GM12878 (cell line): ENCODE measurements around the gene ARHGEF11. TPM values are rescaled to one million over a fixed set of nuclear protein-coding genes. Genes with fewer than 3 reads are reported as not detected.

ENCODE experiments used
- ATAC-seq: fragments of 200-7000 bp; cut with Tn5 transposase; 3 replicates; pipeline ENCODE4 v1.9.1; 2020; ENCODE audit warnings: mild to moderate bottlenecking, moderate library complexity
- BruUV-seq: library from RNA; stranded (reverse); fragments of 400-500 nt; replicated peaks from 2 replicates; lab custom pipeline; 2021; lab: Mats Ljungman, UMichigan
- CTCF ChIA-PET: fragments of 300-600 bp; sonication (Branson Sonifier 250); formaldehyde crosslinking; extraction: SDS; loops from one replicate; lab custom pipeline; 2021; ENCODE audit warnings: inconsistent platforms; lab: Yijun Ruan, JAX
- POLR2A ChIA-PET: fragments of 350-600 bp; formaldehyde crosslinking; extraction: SDS; loops from one replicate; lab custom pipeline; 2021; ENCODE audit warnings: inconsistent platforms; lab: Charles Lee
- RAD21 ChIA-PET: fragments of 300-600 bp; sonication (Branson Sonifier 250); formaldehyde crosslinking; loops from one replicate; lab custom pipeline; 2023; ENCODE audit warnings: antibody characterized with exemption; ENCODE audit not compliant: unreplicated experiment; lab: Charles Lee
- SMC1A ChIA-PET: fragments of 300-600 bp; sonication (Branson Sonifier 250); formaldehyde crosslinking; loops from one replicate; lab custom pipeline; 2023; ENCODE audit not compliant: unreplicated experiment, uncharacterized antibody; lab: Charles Lee
- DNase-seq: peaks from one replicate; pipeline ENCODE4 v3.0.0-alpha.2; 2011; ENCODE audit warnings: low read depth, low spot score
- FAIRE-seq: peaks from 3 replicates; lab custom pipeline; 2011; peaks lifted over from hg19 to GRCh38; lab: Jason Lieb, UNC
- H2AFZ ChIP-seq: 2 replicates; pipeline ENCODE4 v1.6.0; 2011; ENCODE audit warnings: low read depth, low read length, control low read depth; ENCODE audit not compliant: control insufficient read depth
- H3K27ac ChIP-seq: 2 replicates; pipeline ENCODE4 v1.5.1; 2011; ENCODE audit warnings: control low read depth; ENCODE audit not compliant: control insufficient read depth, insufficient read depth
- H3K27me3 ChIP-seq, 2 experiments: replicated peaks in 1 of 2; 2 replicates each; pipeline versions ENCODE4 v1.6.0 to v1.6.1; 2011; ENCODE audit warnings: low read length in 1 of 2; ENCODE audit not compliant: control insufficient read depth in 2 of 2, insufficient read depth in 2 of 2
- H3K36me3 ChIP-seq, 2 experiments: 2 replicates each; pipeline ENCODE4 v1.5.1; 2011; ENCODE audit warnings: low read length in 1 of 2; ENCODE audit not compliant: control insufficient read depth in 2 of 2, insufficient read depth in 2 of 2
- H3K4me1 ChIP-seq: 2 replicates; pipeline ENCODE4 v1.6.1; 2011; ENCODE audit warnings: mild to moderate bottlenecking, low read length, moderate library complexity, mixed read lengths; ENCODE audit not compliant: control insufficient read depth, insufficient read depth
- H3K4me2 ChIP-seq: 2 replicates; pipeline ENCODE4 v1.6.0; 2011; ENCODE audit warnings: control low read depth; ENCODE audit not compliant: control insufficient read depth, insufficient read depth
- H3K4me3 ChIP-seq: fragments of 200-600 bp; sonication (generic); 2 replicates; pipeline ENCODE4 v1.5.1; 2016
- H3K79me2 ChIP-seq: 2 replicates; pipeline ENCODE4 v1.6.0; 2011; ENCODE audit warnings: low read length; ENCODE audit not compliant: control insufficient read depth, insufficient read depth
- H3K9ac ChIP-seq: 2 replicates; pipeline ENCODE4 v1.8.0; 2011; ENCODE audit warnings: low read length, control low read depth, mixed read lengths; ENCODE audit not compliant: control insufficient read depth, insufficient read depth
- H3K9me3 ChIP-seq: replicated peaks from 3 replicates; pipeline ENCODE4 v1.5.1; 2011; ENCODE audit warnings: mild to moderate bottlenecking, low read length; ENCODE audit not compliant: control insufficient read depth, insufficient read depth
- H4K20me1 ChIP-seq: 2 replicates; pipeline ENCODE4 v1.6.0; 2011; ENCODE audit not compliant: control insufficient read depth, insufficient read depth
- CBX5 ChIP-seq: sonication (generic); IDR thresholded peaks from 2 replicates; pipeline ENCODE4 v1.6.1; 2016; ENCODE audit warnings: low read depth, moderate library complexity, mild to moderate bottlenecking, inconsistent platforms
- HCFC1 ChIP-seq: fragments of 150-350 bp; IDR thresholded peaks from 2 replicates; pipeline ENCODE4 v1.6.1; 2014; ENCODE audit warnings: low read length
- KAT2A ChIP-seq: conservative IDR thresholded peaks from 2 replicates; pipeline ENCODE4 v1.6.1; 2011; ENCODE audit warnings: low read depth, low read length; ENCODE audit not compliant: control insufficient read depth
- NR2F1 ChIP-seq: fragments of 450-650 bp; conservative IDR thresholded peaks from 2 replicates; pipeline ENCODE4 v1.6.1; 2017; ENCODE audit warnings: mild to moderate bottlenecking
- SMC3 ChIP-seq: IDR thresholded peaks from 2 replicates; pipeline ENCODE4 v1.6.1; 2011; ENCODE audit warnings: low read length, improper control_type of control experiment, borderline replicate concordance
- SPI1 ChIP-seq: IDR thresholded peaks from 2 replicates; pipeline ENCODE4 v1.6.1; 2011; ENCODE audit warnings: low read depth, mild to moderate bottlenecking, low read length, moderate library complexity, borderline replicate concordance; ENCODE audit not compliant: insufficient read depth
- SUZ12 ChIP-seq: fragments of 200-600 bp; sonication (generic); IDR thresholded peaks from one replicate; pipeline ENCODE4 v1.6.1; 2018; ENCODE audit warnings: antibody characterized with exemption, mild to moderate bottlenecking; ENCODE audit not compliant: unreplicated experiment
- TAF1 ChIP-seq: IDR thresholded peaks from 2 replicates; pipeline ENCODE4 v1.6.1; 2011; ENCODE audit warnings: mild to moderate bottlenecking, low read depth, low read length, borderline replicate concordance
- TARDBP ChIP-seq: IDR thresholded peaks from 2 replicates; pipeline ENCODE4 v1.6.1; 2016; ENCODE audit warnings: borderline replicate concordance
- WGBS: methylation state at CpG from one replicate; pipeline ENCODE4 v1.1.6; 2016; ENCODE audit warnings: low lambda C conversion rate; ENCODE audit not compliant: insufficient replicate concordance, insufficient coverage; ENCODE audit errors: missing lambda C conversion rate; 5-methylcytosine and 5-hydroxymethylcytosine counted together
- in situ Hi-C: fragments of 300-500 bp; cut with MboI; formaldehyde crosslinking; loops from 9 replicates; pipeline ENCODE4 v1.14.3; 2018; ENCODE audit warnings: mixed read lengths
- intact Hi-C: fragments of 100-400 bp; cut with micrococcal nuclease; formaldehyde crosslinking; loops from one replicate; pipeline ENCODE4 v1.14.2; 2022; ENCODE audit not compliant: unreplicated experiment
- polyA plus RNA-seq, 11 experiments: library from polyadenylated mRNA; depleted of rRNA in 4 of 11; unstranded in 6 of 11; stranded (reverse) in 5 of 11; fragments of >200 nt; fragmentation: Nextera tagmentation in 4 of 11; fragmentation: Illumina TruSeq in 1 of 11; extraction: Ambion mirVana in 4 of 11; extraction: Trizol in 1 of 11; gene quantifications; 1 replicate in 1 of 11; 2 replicates in 10 of 11; pipeline versions ENCODE4 v1.2.1 to v1.2.3, GENCODE V29; 2011 to 2016; ENCODE audit warnings: inconsistent platforms in 2 of 11, missing spikeins in 2 of 11, low read depth in 1 of 11
- total RNA-seq, 4 experiments: library from RNA; depleted of rRNA in 3 of 4; stranded (reverse); fragments of >200 nt in 3 of 4; fragmentation: Illumina TruSeq in 1 of 4; extraction: Trizol in 1 of 4; gene quantifications; 2 replicates each; pipeline versions ENCODE4 v1.2.1 to v1.2.3, GENCODE V29; 2013 to 2021
- TF ChIP-seq, protein P1 (sequence below): IDR thresholded peaks from 2 replicates; pipeline ENCODE4 v1.6.1; 2012; ENCODE audit warnings: low read depth, low read length, improper control_type of control experiment
- TF ChIP-seq, protein P2 (sequence below): IDR thresholded peaks from 2 replicates; pipeline ENCODE4 v1.6.1; 2012; ENCODE audit warnings: low read depth, low read length, improper control_type of control experiment
- TF ChIP-seq, protein P3 (sequence below): IDR thresholded peaks from 2 replicates; pipeline ENCODE4 v1.6.1; 2011; ENCODE audit warnings: borderline replicate concordance, low read depth, mild to moderate bottlenecking, moderate library complexity, low read length; ENCODE audit not compliant: insufficient read depth, poor library complexity, severe bottlenecking
- TF ChIP-seq, protein P4 (sequence below): fragments of 450-650 bp; IDR thresholded peaks from 2 replicates; pipeline ENCODE4 v1.6.1; 2017; ENCODE audit warnings: mild to moderate bottlenecking, moderate library complexity
- TF ChIP-seq, protein P5 (sequence below): fragments of 450-650 bp; IDR thresholded peaks from 2 replicates; pipeline ENCODE4 v1.6.1; 2016; ENCODE audit warnings: mild to moderate bottlenecking

The ARHGEF11 gene
- total and polyA plus RNA-seq, 10 of the 15 experiments (the other 5 are each of a cell fraction or from before 2014, with no cell fraction given) = 0.05 to 12.7 (median 1.8) TPM

DNA sequence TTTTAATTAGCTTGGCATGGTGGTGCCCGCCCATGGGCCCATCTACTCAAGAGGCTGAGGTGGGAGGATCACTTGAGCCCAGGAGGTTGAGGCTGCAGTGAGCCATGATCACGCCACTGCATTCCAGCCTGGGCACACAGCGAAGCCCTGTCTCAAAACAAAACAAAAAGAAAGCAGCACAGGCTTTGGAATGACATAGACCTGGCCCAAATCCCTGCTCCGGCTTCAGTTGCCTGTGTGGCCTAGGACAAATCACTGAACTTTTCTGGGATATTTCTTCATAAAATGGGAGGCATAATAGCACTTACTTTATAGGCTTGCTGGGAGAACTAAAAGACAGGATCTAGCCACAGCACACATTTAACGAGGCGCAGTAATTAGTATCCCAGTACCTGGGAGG lies 149.6 kb downstream of the ARHGEF11 start:
- ChIA-PET POLR2A (no interaction called here), SMC1A (no interaction called here), CTCF (no interaction called here), RAD21 (no interaction called here)
- Histone ChIP-seq H3K27ac (no peak overlapping the region), H3K27me3 (peaks cover 5 to 15% of the 10 kb centered on the region in 2 experiments), H3K9me3 (no peaks in the 10 kb centered on the region), H3K4me3 (no peak overlapping the region), H3K4me1 (no peaks in the 10 kb centered on the region), H4K20me1 (no peaks in the 10 kb centered on the region), H2AFZ (no peak overlapping the region), H3K4me2 (no peak overlapping the region), H3K79me2 (no peaks in the 10 kb centered on the region), H3K36me3 (no peaks in the 10 kb centered on the region), H3K9ac (no peak overlapping the region)
- in situ Hi-C loops = no loop called here
- FAIRE-seq (no peak), ATAC-seq (no peak), DNase-seq (no peak)
- intact Hi-C loops = no loop called here
- BruUV-seq = no TSS peak
- WGBS = 64% methylated on average over 6 of the region's 6 CpGs
- TF ChIP-seq, protein P1, sequence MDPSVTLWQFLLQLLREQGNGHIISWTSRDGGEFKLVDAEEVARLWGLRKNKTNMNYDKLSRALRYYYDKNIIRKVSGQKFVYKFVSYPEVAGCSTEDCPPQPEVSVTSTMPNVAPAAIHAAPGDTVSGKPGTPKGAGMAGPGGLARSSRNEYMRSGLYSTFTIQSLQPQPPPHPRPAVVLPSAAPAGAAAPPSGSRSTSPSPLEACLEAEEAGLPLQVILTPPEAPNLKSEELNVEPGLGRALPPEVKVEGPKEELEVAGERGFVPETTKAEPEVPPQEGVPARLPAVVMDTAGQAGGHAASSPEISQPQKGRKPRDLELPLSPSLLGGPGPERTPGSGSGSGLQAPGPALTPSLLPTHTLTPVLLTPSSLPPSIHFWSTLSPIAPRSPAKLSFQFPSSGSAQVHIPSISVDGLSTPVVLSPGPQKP = no peak
- TF ChIP-seq CBX5 (no peak), TARDBP (no peak), NR2F1 (no peak), SUZ12 (no peak), TAF1 (no peak), SPI1 (no peak), KAT2A (no peak), HCFC1 (no peak), SMC3 (no peak)
- TF ChIP-seq, protein P2, sequence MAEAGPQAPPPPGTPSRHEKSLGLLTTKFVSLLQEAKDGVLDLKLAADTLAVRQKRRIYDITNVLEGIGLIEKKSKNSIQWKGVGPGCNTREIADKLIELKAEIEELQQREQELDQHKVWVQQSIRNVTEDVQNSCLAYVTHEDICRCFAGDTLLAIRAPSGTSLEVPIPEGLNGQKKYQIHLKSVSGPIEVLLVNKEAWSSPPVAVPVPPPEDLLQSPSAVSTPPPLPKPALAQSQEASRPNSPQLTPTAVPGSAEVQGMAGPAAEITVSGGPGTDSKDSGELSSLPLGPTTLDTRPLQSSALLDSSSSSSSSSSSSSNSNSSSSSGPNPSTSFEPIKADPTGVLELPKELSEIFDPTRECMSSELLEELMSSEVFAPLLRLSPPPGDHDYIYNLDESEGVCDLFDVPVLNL = no peak
- TF ChIP-seq, protein P3, sequence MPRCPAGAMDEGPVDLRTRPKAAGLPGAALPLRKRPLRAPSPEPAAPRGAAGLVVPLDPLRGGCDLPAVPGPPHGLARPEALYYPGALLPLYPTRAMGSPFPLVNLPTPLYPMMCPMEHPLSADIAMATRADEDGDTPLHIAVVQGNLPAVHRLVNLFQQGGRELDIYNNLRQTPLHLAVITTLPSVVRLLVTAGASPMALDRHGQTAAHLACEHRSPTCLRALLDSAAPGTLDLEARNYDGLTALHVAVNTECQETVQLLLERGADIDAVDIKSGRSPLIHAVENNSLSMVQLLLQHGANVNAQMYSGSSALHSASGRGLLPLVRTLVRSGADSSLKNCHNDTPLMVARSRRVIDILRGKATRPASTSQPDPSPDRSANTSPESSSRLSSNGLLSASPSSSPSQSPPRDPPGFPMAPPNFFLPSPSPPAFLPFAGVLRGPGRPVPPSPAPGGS = no peak
- TF ChIP-seq, protein P4, sequence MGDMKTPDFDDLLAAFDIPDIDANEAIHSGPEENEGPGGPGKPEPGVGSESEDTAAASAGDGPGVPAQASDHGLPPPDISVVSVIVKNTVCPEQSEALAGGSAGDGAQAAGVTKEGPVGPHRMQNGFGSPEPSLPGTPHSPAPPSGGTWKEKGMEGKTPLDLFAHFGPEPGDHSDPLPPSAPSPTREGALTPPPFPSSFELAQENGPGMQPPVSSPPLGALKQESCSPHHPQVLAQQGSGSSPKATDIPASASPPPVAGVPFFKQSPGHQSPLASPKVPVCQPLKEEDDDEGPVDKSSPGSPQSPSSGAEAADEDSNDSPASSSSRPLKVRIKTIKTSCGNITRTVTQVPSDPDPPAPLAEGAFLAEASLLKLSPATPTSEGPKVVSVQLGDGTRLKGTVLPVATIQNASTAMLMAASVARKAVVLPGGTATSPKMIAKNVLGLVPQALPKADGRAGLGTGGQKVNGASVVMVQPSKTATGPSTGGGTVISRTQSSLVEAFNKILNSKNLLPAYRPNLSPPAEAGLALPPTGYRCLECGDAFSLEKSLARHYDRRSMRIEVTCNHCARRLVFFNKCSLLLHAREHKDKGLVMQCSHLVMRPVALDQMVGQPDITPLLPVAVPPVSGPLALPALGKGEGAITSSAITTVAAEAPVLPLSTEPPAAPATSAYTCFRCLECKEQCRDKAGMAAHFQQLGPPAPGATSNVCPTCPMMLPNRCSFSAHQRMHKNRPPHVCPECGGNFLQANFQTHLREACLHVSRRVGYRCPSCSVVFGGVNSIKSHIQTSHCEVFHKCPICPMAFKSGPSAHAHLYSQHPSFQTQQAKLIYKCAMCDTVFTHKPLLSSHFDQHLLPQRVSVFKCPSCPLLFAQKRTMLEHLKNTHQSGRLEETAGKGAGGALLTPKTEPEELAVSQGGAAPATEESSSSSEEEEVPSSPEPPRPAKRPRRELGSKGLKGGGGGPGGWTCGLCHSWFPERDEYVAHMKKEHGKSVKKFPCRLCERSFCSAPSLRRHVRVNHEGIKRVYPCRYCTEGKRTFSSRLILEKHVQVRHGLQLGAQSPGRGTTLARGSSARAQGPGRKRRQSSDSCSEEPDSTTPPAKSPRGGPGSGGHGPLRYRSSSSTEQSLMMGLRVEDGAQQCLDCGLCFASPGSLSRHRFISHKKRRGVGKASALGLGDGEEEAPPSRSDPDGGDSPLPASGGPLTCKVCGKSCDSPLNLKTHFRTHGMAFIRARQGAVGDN = no peak
- TF ChIP-seq, protein P5, sequence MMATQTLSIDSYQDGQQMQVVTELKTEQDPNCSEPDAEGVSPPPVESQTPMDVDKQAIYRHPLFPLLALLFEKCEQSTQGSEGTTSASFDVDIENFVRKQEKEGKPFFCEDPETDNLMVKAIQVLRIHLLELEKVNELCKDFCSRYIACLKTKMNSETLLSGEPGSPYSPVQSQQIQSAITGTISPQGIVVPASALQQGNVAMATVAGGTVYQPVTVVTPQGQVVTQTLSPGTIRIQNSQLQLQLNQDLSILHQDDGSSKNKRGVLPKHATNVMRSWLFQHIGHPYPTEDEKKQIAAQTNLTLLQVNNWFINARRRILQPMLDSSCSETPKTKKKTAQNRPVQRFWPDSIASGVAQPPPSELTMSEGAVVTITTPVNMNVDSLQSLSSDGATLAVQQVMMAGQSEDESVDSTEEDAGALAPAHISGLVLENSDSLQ = no peak
